Neural progenitor cell (in vitro differentiated cells): Measurements from ENCODE around the gene COL4A2.

Source experiments
- EZH2 ChIP-seq: fragments of 200-600 bp; sonication (generic); IDR thresholded peaks from 2 replicates; pipeline ENCODE4 v1.6.1; 2017; ENCODE audit warnings: antibody characterized with exemption, mild to moderate bottlenecking, moderate library complexity
- EZH2phosphoT487 ChIP-seq: fragments of 200-600 bp; sonication (generic); IDR thresholded peaks from 2 replicates; pipeline ENCODE4 v1.6.1; 2017; ENCODE audit warnings: antibody characterized with exemption
- TF ChIP-seq, protein P1 (sequence below): fragments of 200-600 bp; sonication (generic); IDR thresholded peaks from 2 replicates; pipeline ENCODE4 v1.5.1; 2017; ENCODE audit warnings: antibody characterized with exemption, mild to moderate bottlenecking

DNA sequence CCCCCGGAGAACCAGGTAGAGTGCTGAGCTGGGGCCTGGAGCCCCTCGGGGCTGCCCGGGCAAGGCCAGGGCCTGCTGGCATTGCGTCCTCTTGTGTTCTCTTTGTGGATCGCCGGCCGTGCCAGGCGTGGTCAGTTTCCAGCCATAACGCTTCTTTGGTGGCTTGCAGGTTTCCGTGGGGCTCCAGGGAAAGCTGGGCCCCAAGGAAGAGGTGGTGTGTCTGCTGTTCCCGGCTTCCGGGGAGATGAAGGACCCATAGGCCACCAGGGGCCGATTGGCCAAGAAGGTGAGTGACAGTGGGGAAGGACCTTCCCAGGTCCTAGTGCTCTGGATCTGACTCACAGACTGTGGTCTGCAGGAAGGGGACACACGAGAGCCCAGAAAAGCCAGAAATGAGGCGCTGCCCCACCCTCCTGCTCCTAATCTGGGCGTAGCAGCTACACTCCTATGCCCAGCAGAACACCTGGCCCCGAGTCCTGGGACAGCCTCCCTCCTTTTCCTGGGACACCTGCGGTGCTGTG lies 197.0 kb downstream of the COL4A2 start:
- TF ChIP-seq EZH2 (no peak), EZH2phosphoT487 (no peak)
- TF ChIP-seq, protein P1, sequence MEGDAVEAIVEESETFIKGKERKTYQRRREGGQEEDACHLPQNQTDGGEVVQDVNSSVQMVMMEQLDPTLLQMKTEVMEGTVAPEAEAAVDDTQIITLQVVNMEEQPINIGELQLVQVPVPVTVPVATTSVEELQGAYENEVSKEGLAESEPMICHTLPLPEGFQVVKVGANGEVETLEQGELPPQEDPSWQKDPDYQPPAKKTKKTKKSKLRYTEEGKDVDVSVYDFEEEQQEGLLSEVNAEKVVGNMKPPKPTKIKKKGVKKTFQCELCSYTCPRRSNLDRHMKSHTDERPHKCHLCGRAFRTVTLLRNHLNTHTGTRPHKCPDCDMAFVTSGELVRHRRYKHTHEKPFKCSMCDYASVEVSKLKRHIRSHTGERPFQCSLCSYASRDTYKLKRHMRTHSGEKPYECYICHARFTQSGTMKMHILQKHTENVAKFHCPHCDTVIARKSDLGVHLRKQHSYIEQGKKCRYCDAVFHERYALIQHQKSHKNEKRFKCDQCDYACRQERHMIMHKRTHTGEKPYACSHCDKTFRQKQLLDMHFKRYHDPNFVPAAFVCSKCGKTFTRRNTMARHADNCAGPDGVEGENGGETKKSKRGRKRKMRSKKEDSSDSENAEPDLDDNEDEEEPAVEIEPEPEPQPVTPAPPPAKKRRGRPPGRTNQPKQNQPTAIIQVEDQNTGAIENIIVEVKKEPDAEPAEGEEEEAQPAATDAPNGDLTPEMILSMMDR, result no peak
